ENCODE data around the gene RAI1. TPM values are rescaled to one million over a fixed set of nuclear protein-coding genes. Genes with fewer than 3 reads are reported as not detected.
A peak's percentile ranks its signal among the peaks of the same experiment; 100 is the strongest.

RAI1 gene
- total and polyA plus RNA-seq, 10 of the 15 experiments (the other 5 are each of a cell fraction or from before 2014, with no cell fraction given) = 0.66 to 37.7 (median 6.0) TPM

GRCh38 chr17:17839791-17840707 is 158.8 kb downstream of the RAI1 start (continued):
- TF ChIP-seq REST (IDR thresholded peaks at IDR 0.05; ENCODE audit: low read depth, low read length) = 0 out of 2 replicates have a peak, but pooled peaks have one; percentile 23
- no peak for TF ChIP-seq RAD21 (IDR thresholded peaks at IDR 0.05; ENCODE audit: insufficient read depth, low read depth, low read length)
- peak; percentile 81 to 95 for TF ChIP-seq BHLHE40 (IDR thresholded peaks at IDR 0.05; ENCODE audit: borderline replicate concordance in 1 of 2, low read depth in 2 of 2, low read length in 1 of 2)
- peak; percentile 69 for TF ChIP-seq PML (IDR thresholded peaks at IDR 0.05; ENCODE audit: low read length)
- no peak for TF ChIP-seq STAT3 (IDR thresholded peaks at IDR 0.05; ENCODE audit: low read depth, low read length)
- no peak for TF ChIP-seq ZNF384 (IDR thresholded peaks at IDR 0.05; ENCODE audit: borderline replicate concordance, low read depth, low read length)
- peak; percentile 96 for TF ChIP-seq ZNF217 (IDR thresholded peaks at IDR 0.05)
- TF ChIP-seq POLR2AphosphoS5 (IDR thresholded peaks at IDR 0.05; ENCODE audit: low read length) = peak; percentile 58
- TF ChIP-seq TBL1XR1 (IDR thresholded peaks at IDR 0.05; ENCODE audit: low read depth, low read length) = no peak
- TF ChIP-seq FOS (IDR thresholded peaks at IDR 0.05; ENCODE audit: borderline replicate concordance, extremely low read depth, insufficient read length) = no peak
- no peak for TF ChIP-seq EZH2 (IDR thresholded peaks at IDR 0.05; ENCODE audit: borderline replicate concordance, control insufficient read depth, low read depth, low read length)
- peak; percentile 73; the same call in 1 of the 2 replicates for TF ChIP-seq RAD51 (IDR thresholded peaks at IDR 0.05)
- TF ChIP-seq ZBTB11 (CRISPR knock-in tag; IDR thresholded peaks at IDR 0.05) = no peak
- TF ChIP-seq SMC3 (IDR thresholded peaks at IDR 0.05; ENCODE audit: borderline replicate concordance, low read length) = no peak
- no peak for TF ChIP-seq YY1 (IDR thresholded peaks at IDR 0.05; ENCODE audit: low read depth, low read length)
- no peak for TF ChIP-seq EED (IDR thresholded peaks at IDR 0.05; ENCODE audit: low read depth)
- 0 out of 2 replicates have a peak, but pooled peaks have one; percentile 37 for TF ChIP-seq CHD2 (IDR thresholded peaks at IDR 0.05; ENCODE audit: borderline replicate concordance, low read depth, low read length)
- TF ChIP-seq NR2F1 (conservative IDR thresholded peaks at IDR 0.05) = peak; percentile 79
- TF ChIP-seq ZNF207 (IDR thresholded peaks at IDR 0.05; ENCODE audit: borderline replicate concordance) = peak; percentile 35; the same call in 1 of the 2 replicates
- TF ChIP-seq CHD1 (IDR thresholded peaks at IDR 0.05; ENCODE audit: low read depth, low read length) = no peak
- no peak for TF ChIP-seq JUND (IDR thresholded peaks at IDR 0.05; ENCODE audit: low read depth, low read length)
- no peak for TF ChIP-seq MTA2 (IDR thresholded peaks at IDR 0.05; ENCODE audit: low read depth)
